HepG2 (cell line): Measurements from ENCODE around the gene CNTN4. TPM values are rescaled to one million over a fixed set of nuclear protein-coding genes. Genes with fewer than 3 reads are reported as not detected.

ENCODE experiments used
- ATAC-seq: fragments of 200-7000 bp; cut with Tn5 transposase; 3 replicates; pipeline ENCODE4 v1.9.1; 2020; ENCODE audit warnings: mild to moderate bottlenecking, moderate library complexity
- BruUV-seq: library from RNA; stranded (reverse); fragments of 400-500 nt; replicated peaks from 2 replicates; lab custom pipeline; 2021; lab: Mats Ljungman, UMichigan
- CTCF ChIA-PET: fragments of 300-600 bp; formaldehyde crosslinking; extraction: SDS; loops from one replicate; lab custom pipeline; 2021; ENCODE audit warnings: low total read pairs, inconsistent platforms, low intra/inter-chr PET ratio; lab: Yijun Ruan, JAX
- POLR2A ChIA-PET: fragments of 350-600 bp; sonication (Branson Sonifier 250); formaldehyde crosslinking; loops from one replicate; lab custom pipeline; 2020; ENCODE audit warnings: antibody characterized with exemption, inconsistent platforms; lab: Yijun Ruan, JAX
- DNase-seq: peaks from one replicate; pipeline ENCODE4 v3.0.0-alpha.2; 2015; ENCODE audit warnings: low spot score
- FAIRE-seq: peaks from 3 replicates; lab custom pipeline; 2011; peaks lifted over from hg19 to GRCh38; lab: Jason Lieb, UNC
- H2AFZ ChIP-seq: one replicate; pipeline ENCODE4 v1.6.1; 2011; ENCODE audit warnings: low read length, inconsistent platforms
- H3K27ac ChIP-seq: fragments of 300-600 bp; 3 replicates; pipeline ENCODE4 v1.8.0; 2011; ENCODE audit warnings: mixed run types, mild to moderate bottlenecking, mixed read lengths, low read length, inconsistent platforms; ENCODE audit not compliant: insufficient read depth; ENCODE audit errors: extremely low read length
- H3K27me3 ChIP-seq, 2 experiments: fragments of 200-600 bp in 1 of 2; 2 replicates in 1 of 2; 3 replicates in 1 of 2; pipeline versions ENCODE4 v1.6.0 to v1.8.0; 2011; ENCODE audit warnings: low read length in 2 of 2, mild to moderate bottlenecking in 2 of 2, moderate library complexity in 2 of 2, inconsistent platforms in 1 of 2; ENCODE audit not compliant: insufficient read depth in 2 of 2, control insufficient read depth in 1 of 2
- H3K36me3 ChIP-seq, 2 experiments: fragments of 200-600 bp in 1 of 2; replicated peaks in 1 of 2; 2 replicates in 1 of 2; 3 replicates in 1 of 2; pipeline versions ENCODE4 v1.5.1 to v1.8.0; 2011; ENCODE audit warnings: low read length in 2 of 2, inconsistent platforms in 1 of 2; ENCODE audit not compliant: insufficient read depth in 2 of 2, control insufficient read depth in 1 of 2
- H3K4me1 ChIP-seq: 2 replicates; pipeline ENCODE4 v1.5.1; 2012; ENCODE audit warnings: low read length, inconsistent platforms; ENCODE audit not compliant: insufficient read depth
- H3K4me2 ChIP-seq: 2 replicates; pipeline ENCODE4 v1.6.0; 2011; ENCODE audit warnings: low read depth, low read length, inconsistent platforms
- H3K4me3 ChIP-seq, 3 experiments: fragments of 200-600 bp in 1 of 3; sonication (generic), shearing (Covaris generic) in 1 of 3; replicated peaks in 1 of 3; 2 replicates each; pipeline ENCODE4 v1.5.1; 2011 to 2016; ENCODE audit warnings: low read length in 3 of 3, inconsistent platforms in 2 of 3, low read depth in 2 of 3, mild to moderate bottlenecking in 2 of 3, control low read depth in 1 of 3, mixed read lengths in 1 of 3; ENCODE audit not compliant: insufficient read depth in 1 of 3
- H3K79me2 ChIP-seq: one replicate; pipeline ENCODE4 v1.6.1; 2011; ENCODE audit warnings: low read length, inconsistent platforms; ENCODE audit not compliant: insufficient read depth
- H3K9ac ChIP-seq: 2 replicates; pipeline ENCODE4 v1.6.0; 2011; ENCODE audit warnings: mild to moderate bottlenecking, low read depth, low read length, inconsistent platforms; ENCODE audit not compliant: insufficient read depth
- H3K9me3 ChIP-seq: 2 replicates; pipeline ENCODE4 v1.5.1; 2012; ENCODE audit warnings: mild to moderate bottlenecking, low read length
- H4K20me1 ChIP-seq: 2 replicates; pipeline ENCODE4 v1.6.0; 2011; ENCODE audit warnings: inconsistent platforms, mild to moderate bottlenecking, low read length, moderate library complexity; ENCODE audit not compliant: insufficient read depth
- CENPBD1 ChIP-seq: sonication (generic); formaldehyde crosslinking; IDR thresholded peaks from 2 replicates; pipeline ENCODE4 v1.8.0; 2022; ENCODE audit warnings: missing genetic modification reagents, low read depth, mild to moderate bottlenecking, borderline replicate concordance
- CHCHD3 ChIP-seq: sonication (generic); formaldehyde crosslinking; IDR thresholded peaks from 2 replicates; pipeline ENCODE4 v1.8.0; 2022; ENCODE audit warnings: mild to moderate bottlenecking, missing genetic modification reagents, moderate library complexity
- MAF1 ChIP-seq: sonication (generic); formaldehyde crosslinking; IDR thresholded peaks from 2 replicates; pipeline ENCODE4 v1.5.0; 2020; ENCODE audit warnings: missing genetic modification reagents, borderline replicate concordance
- WIZ ChIP-seq: sonication (generic); formaldehyde crosslinking; IDR thresholded peaks from 2 replicates; pipeline ENCODE4 v1.5.1; 2020; ENCODE audit warnings: mild to moderate bottlenecking, missing genetic modification reagents
- ZNF142 ChIP-seq: sonication (generic); formaldehyde crosslinking; IDR thresholded peaks from 2 replicates; pipeline ENCODE4 v1.4.0; 2020; ENCODE audit warnings: missing genetic modification reagents
- ZNF263 ChIP-seq: sonication (generic); formaldehyde crosslinking; IDR thresholded peaks from 2 replicates; pipeline ENCODE4 v1.4.0; 2020; ENCODE audit warnings: missing genetic modification reagents
- ZNF704 ChIP-seq: sonication (generic); formaldehyde crosslinking; IDR thresholded peaks from 2 replicates; pipeline ENCODE4 v1.8.1; 2023; ENCODE audit warnings: mild to moderate bottlenecking, inconsistent platforms, moderate library complexity, missing genetic modification reagents, borderline replicate concordance
- ZSCAN22 ChIP-seq: sonication (generic); formaldehyde crosslinking; IDR thresholded peaks from 2 replicates; pipeline ENCODE4 v1.4.0; 2020; ENCODE audit warnings: mild to moderate bottlenecking, missing genetic modification reagents
- WGBS: methylation state at CpG from one replicate; pipeline ENCODE4 v1.1.6; 2017; ENCODE audit warnings: low lambda C conversion rate; 5-methylcytosine and 5-hydroxymethylcytosine counted together
- in situ Hi-C: cut with HindIII; loops from 2 replicates; pipeline ENCODE4 v1.10.0; 2017; ENCODE audit warnings: low pct_unique_long_range_greater_than_20kb; ENCODE audit not compliant: extremely low pct_ligation_motif_present
- intact Hi-C: fragments of 100-400 bp; cut with micrococcal nuclease; formaldehyde crosslinking; loops from one replicate; pipeline ENCODE4 v1.10.0; 2022; ENCODE audit not compliant: unreplicated experiment
- polyA plus RNA-seq, 8 experiments: library from polyadenylated mRNA; depleted of rRNA in 3 of 8; stranded (reverse) in 7 of 8; unstranded in 1 of 8; fragments of >200 nt; fragmentation: Illumina TruSeq in 4 of 8; extraction: Trizol in 4 of 8; gene quantifications; 2 replicates each; pipeline versions ENCODE4 v1.2.1 to v1.2.3, GENCODE V29; 2011 to 2016; ENCODE audit warnings: low read depth in 4 of 8, missing spikeins in 1 of 8, mixed read lengths in 1 of 8; ENCODE audit not compliant: insufficient read depth in 1 of 8
- total RNA-seq, 5 experiments: library from RNA; depleted of rRNA; stranded (reverse); fragments of >200 nt; fragmentation: Illumina TruSeq; extraction: Trizol; gene quantifications; 2 replicates each; pipeline ENCODE4 v1.2.3, GENCODE V29; 2016; ENCODE audit warnings: low read depth in 1 of 5
- TF ChIP-seq, protein P1 (sequence below): sonication (generic); formaldehyde crosslinking; IDR thresholded peaks from 2 replicates; pipeline ENCODE4 v1.5.0; 2020; ENCODE audit warnings: mild to moderate bottlenecking, missing genetic modification reagents, borderline replicate concordance
- TF ChIP-seq, protein P2 (sequence below): sonication (generic); formaldehyde crosslinking; IDR thresholded peaks from 2 replicates; pipeline ENCODE4 v1.5.1; 2020; ENCODE audit warnings: mild to moderate bottlenecking, moderate library complexity, missing genetic modification reagents

The CNTN4 gene
- total and polyA plus RNA-seq, 2 of the 13 experiments (the other 11 are each of a cell fraction or from before 2014, with no cell fraction given), result 0.01 to 0.13 TPM

DNA sequence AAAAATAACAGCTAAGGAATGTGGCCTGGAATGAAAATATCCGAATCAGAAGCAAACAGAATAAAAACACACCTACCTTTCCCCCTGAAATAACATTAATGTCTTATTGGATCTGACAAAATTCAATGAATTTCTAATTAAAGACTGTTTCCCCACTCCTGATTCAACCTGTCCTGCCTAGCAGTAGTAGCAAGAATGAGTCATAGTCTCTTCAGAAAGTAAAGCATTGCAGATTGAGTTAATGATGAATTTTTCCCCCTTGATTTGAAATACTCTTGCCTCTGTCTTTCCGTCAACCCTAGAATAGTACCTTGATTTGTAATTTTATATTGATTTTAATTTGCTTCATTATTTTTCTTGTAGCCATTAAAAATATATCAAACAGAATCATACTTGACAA is 212.4 kb downstream of the CNTN4 start (continued):
- TF ChIP-seq ZNF142 (CRISPR knock-in tag), result no peak
- TF ChIP-seq ZNF704, result no peak
- TF ChIP-seq ZNF263, result no peak

GRCh38 chr3:2317521-2317920 is 218.9 kb downstream of the CNTN4 start:
- Histone ChIP-seq H3K27ac (no peak overlapping the region), H3K27me3 (no peaks in the 10 kb centered on the region), H2AFZ (no peak overlapping the region), H3K4me2 (no peak overlapping the region), H3K79me2 (no peaks in the 10 kb centered on the region), H3K4me1 (no peaks in the 10 kb centered on the region), H3K36me3 (no peaks in the 10 kb centered on the region), H4K20me1 (no peaks in the 10 kb centered on the region), H3K4me3 (no peak overlapping the region), H3K9me3 (peaks cover 16% of the 10 kb centered on the region; the same call in 1 of the 2 replicates), H3K9ac (no peak overlapping the region)
- POLR2A ChIA-PET, result no interaction called here
- ATAC-seq (no peak), FAIRE-seq (no peak), DNase-seq (no peak)
- WGBS, result 2% methylated on average over 7 of the region's 7 CpGs
- in situ Hi-C loops, result no loop called here
- CTCF ChIA-PET, result no interaction called here
- BruUV-seq, result no TSS peak
- intact Hi-C loops, result no loop called here
- no peak for TF ChIP-seq CENPBD1 (CRISPR knock-in tag)
- TF ChIP-seq, protein P1, sequence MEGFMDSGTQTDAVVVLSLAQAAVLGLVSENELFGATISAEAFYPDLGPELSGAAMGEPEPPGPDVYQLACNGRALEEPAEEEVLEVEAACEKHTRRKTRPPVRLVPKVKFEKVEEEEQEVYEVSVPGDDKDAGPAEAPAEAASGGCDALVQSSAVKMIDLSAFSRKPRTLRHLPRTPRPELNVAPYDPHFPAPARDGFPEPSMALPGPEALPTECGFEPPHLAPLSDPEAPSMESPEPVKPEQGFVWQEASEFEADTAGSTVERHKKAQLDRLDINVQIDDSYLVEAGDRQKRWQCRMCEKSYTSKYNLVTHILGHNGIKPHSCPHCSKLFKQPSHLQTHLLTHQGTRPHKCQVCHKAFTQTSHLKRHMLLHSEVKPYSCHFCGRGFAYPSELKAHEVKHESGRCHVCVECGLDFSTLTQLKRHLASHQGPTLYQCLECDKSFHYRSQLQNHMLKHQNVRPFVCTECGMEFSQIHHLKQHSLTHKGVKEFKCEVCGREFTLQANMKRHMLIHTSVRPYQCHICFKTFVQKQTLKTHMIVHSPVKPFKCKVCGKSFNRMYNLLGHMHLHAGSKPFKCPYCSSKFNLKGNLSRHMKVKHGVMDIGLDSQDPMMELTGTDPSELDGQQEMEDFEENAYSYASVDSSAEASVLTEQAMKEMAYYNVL, result no peak
- TF ChIP-seq MAF1 (CRISPR knock-in tag), result no peak
- TF ChIP-seq CHCHD3 (CRISPR knock-in tag), result no peak
- TF ChIP-seq, protein P2, sequence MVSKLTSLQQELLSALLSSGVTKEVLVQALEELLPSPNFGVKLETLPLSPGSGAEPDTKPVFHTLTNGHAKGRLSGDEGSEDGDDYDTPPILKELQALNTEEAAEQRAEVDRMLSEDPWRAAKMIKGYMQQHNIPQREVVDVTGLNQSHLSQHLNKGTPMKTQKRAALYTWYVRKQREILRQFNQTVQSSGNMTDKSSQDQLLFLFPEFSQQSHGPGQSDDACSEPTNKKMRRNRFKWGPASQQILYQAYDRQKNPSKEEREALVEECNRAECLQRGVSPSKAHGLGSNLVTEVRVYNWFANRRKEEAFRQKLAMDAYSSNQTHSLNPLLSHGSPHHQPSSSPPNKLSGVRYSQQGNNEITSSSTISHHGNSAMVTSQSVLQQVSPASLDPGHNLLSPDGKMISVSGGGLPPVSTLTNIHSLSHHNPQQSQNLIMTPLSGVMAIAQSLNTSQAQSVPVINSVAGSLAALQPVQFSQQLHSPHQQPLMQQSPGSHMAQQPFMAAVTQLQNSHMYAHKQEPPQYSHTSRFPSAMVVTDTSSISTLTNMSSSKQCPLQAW, result no peak
- TF ChIP-seq ZSCAN22 (CRISPR knock-in tag), result no peak
- no peak for TF ChIP-seq WIZ (CRISPR knock-in tag)
